Testis (tissue), 2 donors: Measurements from ENCODE around the gene OMA1.

Experiments
- CTCF ChIP-seq, 3 experiments: fragments of 450-650 bp in 2 of 3; fragments of 200-600 bp in 1 of 3; sonication (generic) in 1 of 3; IDR thresholded peaks; one replicate each; pipeline ENCODE4 v1.5.1; 2016 to 2019; ENCODE audit warnings: antibody characterized with exemption in 3 of 3, mild to moderate bottlenecking in 2 of 3, moderate library complexity in 1 of 3
- POLR2A ChIP-seq: fragments of 450-650 bp; IDR thresholded peaks from one replicate; pipeline ENCODE4 v1.6.1; 2017; ENCODE audit warnings: antibody characterized with exemption, mild to moderate bottlenecking, moderate library complexity

- TF ChIP-seq POLR2A (no peak), CTCF (IDR thresholded peaks at IDR 0.05) (no peak)
Observed at GRCh38 chr1:58566339-58566738, 19.8 kb upstream of the OMA1 start.
